Right lobe of liver (tissue), 6 donors: ENCODE data around the gene SH3BGRL2. TPM values are rescaled to one million over a fixed set of nuclear protein-coding genes. Genes with fewer than 3 reads are reported as not detected.
A peak's percentile ranks its signal among the peaks of the same experiment; 100 is the strongest.

Experiments
- ATAC-seq, 4 donors: fragments of 200-7000 bp; cut with Tn5 transposase; one replicate each; pipeline ENCODE4 v1.9.1; 2020; ENCODE audit warnings: mild to moderate bottlenecking in 4 of 4, moderate library complexity in 4 of 4
- DNase-seq, 3 donors: peaks; one replicate each; pipeline ENCODE4 v3.0.0-alpha.2; 2020
- H3K27ac ChIP-seq, 3 donors: fragments of 200-600 bp; one replicate each; pipeline ENCODE4 v1.8.0; 2022
- H3K27me3 ChIP-seq, 2 donors: fragments of 200-600 bp; one replicate each; pipeline ENCODE4 v1.8.0; 2022
- H3K36me3 ChIP-seq, 4 donors: fragments of 200-600 bp; sonication (generic) in 1 of 4; one replicate each; pipeline versions ENCODE4 v1.5.1 to v1.8.0; 2017 to 2022; ENCODE audit warnings: control low read depth in 1 of 4
- H3K4me1 ChIP-seq, 4 donors: fragments of 200-600 bp; sonication (generic) in 1 of 4; one replicate each; pipeline versions ENCODE4 v1.5.1 to v1.8.0; 2017 to 2022; ENCODE audit warnings: control low read depth in 1 of 4
- H3K4me3 ChIP-seq, 3 donors: fragments of 200-600 bp; one replicate each; pipeline ENCODE4 v1.8.0; 2022
- H3K9me3 ChIP-seq, 4 donors: fragments of 200-600 bp; sonication (generic) in 1 of 4; one replicate each; pipeline versions ENCODE4 v1.5.1 to v1.8.0; 2017 to 2022; ENCODE audit warnings: control low read depth in 1 of 4
- CTCF ChIP-seq, 4 donors: fragments of 200-600 bp in 3 of 4; fragments of 450-650 bp in 1 of 4; IDR thresholded peaks; one replicate each; pipeline versions ENCODE4 v1.5.1 to v1.8.0; 2016 to 2022; ENCODE audit warnings: antibody characterized with exemption in 4 of 4, mild to moderate bottlenecking in 2 of 4
- POLR2A ChIP-seq: fragments of 450-650 bp; IDR thresholded peaks from one replicate; pipeline ENCODE4 v1.6.1; 2017; ENCODE audit warnings: antibody characterized with exemption, mild to moderate bottlenecking
- WGBS: methylation state at CpG from one replicate; pipeline ENCODE4 v1.1.6; 2018; ENCODE audit warnings: low coverage, low lambda C conversion rate; ENCODE audit not compliant: insufficient coverage; ENCODE audit errors: missing lambda C conversion rate; 5-methylcytosine and 5-hydroxymethylcytosine counted together
- intact Hi-C, 2 donors: fragments of 100-400 bp; cut with DNase I; formaldehyde crosslinking; loops; one replicate each; pipeline versions ENCODE4 v1.11.2 to v1.14.1; 2022
- total RNA-seq, 6 experiments: library from RNA; depleted of rRNA in 2 of 6; stranded (reverse); fragments of >200 nt in 2 of 6; fragmentation: NEBNext Ultra II Directional in 3 of 6; extraction: Animal tissue kit (Norgen Biotek cat#: 25700) in 3 of 6; gene quantifications; one replicate each; pipeline versions ENCODE4 v1.1.0 to v1.2.4, GENCODE V29; 2016 to 2023
- donor health status: DM: no; HTN: yes; CAD: no.
- donor health status: DM: no; HTN: no; CAD: no.
- donor health status: DM: no; HTN: no; CAD: no.
- donor health status: DM: no; HTN: yes; CAD: no.
- donor health status: DM: no; HTN: yes; CAD: no.

SH3BGRL2 gene
- total RNA-seq, 6 experiments from 2014 or later = 15.0 to 66.0 (median 39.5) TPM

- intact Hi-C loops = no loop called here
- H3K4me1 ChIP-seq = peaks cover 0 to 27% (median 11%) of the 10 kb centered on the region in 4 donors
- no peaks in the 10 kb centered on the region for H3K9me3 ChIP-seq
- peak overlapping the region in 1 of 3 donors; percentile 8 for H3K27ac ChIP-seq
- no peaks in the 10 kb centered on the region for H3K36me3 ChIP-seq
- no peaks in the 10 kb centered on the region for H3K27me3 ChIP-seq
- ATAC-seq (peak; percentile 28 to 48 (median 40)), DNase-seq (no peak)
- no peak for TF ChIP-seq POLR2A
- WGBS = 56% methylated on average over 5 of the region's 5 CpGs
- H3K4me3 ChIP-seq = no peak overlapping the region
These were observed 2.5 kb upstream of the SH3BGRL2 start for GRCh38 chr6:79628466-79629288.

GRCh38 chr6:79630380-79630882, 698 bp upstream of the SH3BGRL2 start:
- H3K27me3 ChIP-seq = no peaks in the 10 kb centered on the region
- no peak for TF ChIP-seq POLR2A
- TF ChIP-seq CTCF (IDR thresholded peaks at IDR 0.05) = no peak
- intact Hi-C loops = no loop called here
- H3K4me3 ChIP-seq = peak overlapping the region; percentile 73 to 85 (median 80)
- H3K36me3 ChIP-seq = no peaks in the 10 kb centered on the region
- peaks cover 0 to 27% (median 11%) of the 10 kb centered on the region in 4 donors for H3K4me1 ChIP-seq
- WGBS = 28% methylated on average over 7 of the region's 8 CpGs
- H3K9me3 ChIP-seq = no peaks in the 10 kb centered on the region
- ATAC-seq (no peak), DNase-seq (no peak)
- peak overlapping the region in 2 of 3 donors; percentile 57 to 88 for H3K27ac ChIP-seq

- H3K9me3 ChIP-seq = no peaks in the 10 kb centered on the region
- no peaks in the 10 kb centered on the region for H3K27me3 ChIP-seq
- 4% methylated on average over 7 of the region's 12 CpGs for WGBS
- intact Hi-C loops = no loop called here
- H3K4me3 ChIP-seq = peak overlapping the region; percentile 73 to 85 (median 80)
- DNase-seq (peak in 1 of 3 donors; percentile 49), ATAC-seq (peak; percentile 2 to 25 (median 8))
- H3K4me1 ChIP-seq = peaks cover 0 to 27% (median 11%) of the 10 kb centered on the region in 4 donors
- H3K27ac ChIP-seq = peak overlapping the region; percentile 83 to 89 (median 88)
- TF ChIP-seq POLR2A (no peak), CTCF (IDR thresholded peaks at IDR 0.05) (no peak)
- H3K36me3 ChIP-seq = no peaks in the 10 kb centered on the region
These were observed 604 bp downstream of the SH3BGRL2 start for GRCh38 chr6:79631693-79632172.

- no peak for DNase-seq
- Histone ChIP-seq H3K27me3 (no peaks in the 10 kb centered on the region), H3K4me3 (peak overlapping the region; percentile 73 to 85 (median 80)), H3K4me1 (peaks cover 0 to 27% (median 11%) of the 10 kb centered on the region in 4 donors), H3K36me3 (no peaks in the 10 kb centered on the region), H3K27ac (peak overlapping the region in 2 of 3 donors; percentile 38 to 89), H3K9me3 (no peaks in the 10 kb centered on the region)
- ATAC-seq = peak in 3 of 4 donors; percentile 12 to 22 (median 13)
- TF ChIP-seq CTCF (IDR thresholded peaks at IDR 0.05) (no peak), POLR2A (peak; percentile 11)
- intact Hi-C loops = no loop called here
- WGBS = 22% methylated on average over 2 of the region's 2 CpGs
These were observed 1.5 kb downstream of the SH3BGRL2 start for GRCh38 chr6:79632580-79632979.
